Smooth muscle cell (in vitro differentiated cells): ENCODE results near the gene RFX2. TPM values are rescaled to one million over a fixed set of nuclear protein-coding genes. Genes with fewer than 3 reads are reported as not detected.

ENCODE experiments used
- DNase-seq: peaks from one replicate; lab custom pipeline; 2025; ENCODE audit not compliant: unreplicated experiment; lab: John Stamatoyannopoulos, UW
- H2AFZ ChIP-seq: fragments of 200-600 bp; sonication (generic); 2 replicates; pipeline ENCODE4 v1.6.0; 2016; ENCODE audit warnings: antibody characterized with exemption, low read depth, mild to moderate bottlenecking
- H3F3A ChIP-seq: fragments of 200-600 bp; sonication (generic); 2 replicates; pipeline ENCODE4 v1.6.0; 2017; ENCODE audit warnings: antibody characterized with exemption, low read depth
- H3K27ac ChIP-seq: fragments of 200-600 bp; sonication (generic); 2 replicates; pipeline ENCODE4 v1.5.1; 2016; ENCODE audit warnings: low read depth, mild to moderate bottlenecking
- H3K27me3 ChIP-seq: fragments of 200-600 bp; sonication (generic); 2 replicates; pipeline ENCODE4 v1.6.1; 2016; ENCODE audit warnings: low read depth, mild to moderate bottlenecking
- H3K36me3 ChIP-seq: fragments of 200-600 bp; sonication (generic); 2 replicates; pipeline ENCODE4 v1.5.1; 2016; ENCODE audit warnings: low read depth
- H3K4me1 ChIP-seq: fragments of 200-600 bp; sonication (generic); 2 replicates; pipeline ENCODE4 v1.5.1; 2016; ENCODE audit warnings: low read depth
- H3K4me2 ChIP-seq: fragments of 200-600 bp; sonication (generic); 2 replicates; pipeline ENCODE4 v1.6.0; 2016; ENCODE audit warnings: mild to moderate bottlenecking
- H3K4me3 ChIP-seq: fragments of 200-600 bp; sonication (generic); 2 replicates; pipeline ENCODE4 v1.5.1; 2016; ENCODE audit warnings: mild to moderate bottlenecking
- H3K79me2 ChIP-seq: fragments of 200-600 bp; sonication (generic); 2 replicates; pipeline ENCODE4 v1.6.0; 2016; ENCODE audit warnings: low read depth, mild to moderate bottlenecking
- H3K9ac ChIP-seq: fragments of 200-600 bp; sonication (generic); 2 replicates; pipeline ENCODE4 v1.6.0; 2016; ENCODE audit warnings: low read depth
- H3K9me3 ChIP-seq: fragments of 200-600 bp; sonication (generic); replicated peaks from 2 replicates; pipeline ENCODE4 v1.5.1; 2016; ENCODE audit warnings: low read depth
- H4K20me1 ChIP-seq: fragments of 200-600 bp; sonication (generic); 2 replicates; pipeline ENCODE4 v1.6.0; 2016; ENCODE audit warnings: low read depth
- WGBS: methylation state at CpG from one replicate; pipeline ENCODE4 v1.1.7; 2016; ENCODE audit warnings: low lambda C conversion rate; 5-methylcytosine and 5-hydroxymethylcytosine counted together
- polyA plus RNA-seq: library from polyadenylated mRNA; unstranded; fragments of >200 nt; fragmentation: Nextera tagmentation; extraction: Ambion mirVana; gene quantifications from 2 replicates; pipeline ENCODE4 v1.2.1, GENCODE V29; 2016
- total RNA-seq: library from RNA; depleted of rRNA; stranded (reverse); fragments of >200 nt; gene quantifications from 2 replicates; pipeline ENCODE4 v1.2.3, GENCODE V29; 2014
- TF ChIP-seq, protein P1 (sequence below): fragments of 200-600 bp; sonication (generic); IDR thresholded peaks from 2 replicates; pipeline ENCODE4 v1.5.1; 2017; ENCODE audit warnings: borderline replicate concordance, mild to moderate bottlenecking, antibody characterized with exemption; ENCODE audit not compliant: insufficient read depth, poor library complexity, severe bottlenecking

The RFX2 gene
- total and polyA plus RNA-seq, 2 experiments from 2014 or later: 4.7 to 7.5 TPM

- TF ChIP-seq, protein P1, sequence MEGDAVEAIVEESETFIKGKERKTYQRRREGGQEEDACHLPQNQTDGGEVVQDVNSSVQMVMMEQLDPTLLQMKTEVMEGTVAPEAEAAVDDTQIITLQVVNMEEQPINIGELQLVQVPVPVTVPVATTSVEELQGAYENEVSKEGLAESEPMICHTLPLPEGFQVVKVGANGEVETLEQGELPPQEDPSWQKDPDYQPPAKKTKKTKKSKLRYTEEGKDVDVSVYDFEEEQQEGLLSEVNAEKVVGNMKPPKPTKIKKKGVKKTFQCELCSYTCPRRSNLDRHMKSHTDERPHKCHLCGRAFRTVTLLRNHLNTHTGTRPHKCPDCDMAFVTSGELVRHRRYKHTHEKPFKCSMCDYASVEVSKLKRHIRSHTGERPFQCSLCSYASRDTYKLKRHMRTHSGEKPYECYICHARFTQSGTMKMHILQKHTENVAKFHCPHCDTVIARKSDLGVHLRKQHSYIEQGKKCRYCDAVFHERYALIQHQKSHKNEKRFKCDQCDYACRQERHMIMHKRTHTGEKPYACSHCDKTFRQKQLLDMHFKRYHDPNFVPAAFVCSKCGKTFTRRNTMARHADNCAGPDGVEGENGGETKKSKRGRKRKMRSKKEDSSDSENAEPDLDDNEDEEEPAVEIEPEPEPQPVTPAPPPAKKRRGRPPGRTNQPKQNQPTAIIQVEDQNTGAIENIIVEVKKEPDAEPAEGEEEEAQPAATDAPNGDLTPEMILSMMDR: no peak
- Histone ChIP-seq H3K9ac (no peak overlapping the region), H3K4me1 (no peaks in the 10 kb centered on the region), H3K27me3 (no peaks in the 10 kb centered on the region), H3K79me2 (no peaks in the 10 kb centered on the region), H3K36me3 (no peaks in the 10 kb centered on the region), H3F3A (no peaks in the 10 kb centered on the region), H3K4me3 (no peak overlapping the region), H4K20me1 (no peaks in the 10 kb centered on the region), H2AFZ (no peak overlapping the region), H3K9me3 (no peaks in the 10 kb centered on the region), H3K4me2 (no peak overlapping the region), H3K27ac (no peak overlapping the region)
- WGBS: 91% methylated on average over 15 of the region's 18 CpGs
- no peak for DNase-seq
These were observed 104.8 kb downstream of the RFX2 start for GRCh38 chr19:6005321-6006069.

DNA sequence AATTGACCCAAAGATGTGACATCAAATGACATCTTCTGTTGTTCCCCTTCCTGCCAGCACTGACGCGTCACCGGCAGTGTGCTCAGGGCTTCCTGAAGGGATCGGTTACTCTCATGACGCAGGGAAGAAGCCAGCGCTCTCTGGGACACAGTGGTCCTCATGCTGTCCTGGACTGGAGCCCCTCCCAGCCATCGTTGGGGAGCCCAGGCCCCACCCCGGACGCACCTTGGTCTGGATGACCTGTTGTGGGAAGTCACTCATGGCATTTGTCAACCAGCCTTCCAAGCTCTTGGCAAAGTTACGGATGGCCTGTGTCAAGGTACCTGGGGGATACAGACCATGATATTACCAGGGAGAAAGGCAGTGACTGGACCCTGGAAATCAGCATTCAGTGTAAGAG lies 106.3 kb downstream of the RFX2 start:
- Histone ChIP-seq H3K4me3 (no peak overlapping the region), H3K27me3 (no peaks in the 10 kb centered on the region), H3K27ac (no peak overlapping the region), H3K4me1 (no peaks in the 10 kb centered on the region), H3K9me3 (no peaks in the 10 kb centered on the region), H3K36me3 (no peaks in the 10 kb centered on the region), H3K9ac (no peak overlapping the region), H3K79me2 (no peaks in the 10 kb centered on the region), H4K20me1 (no peaks in the 10 kb centered on the region), H2AFZ (no peak overlapping the region), H3K4me2 (no peak overlapping the region), H3F3A (no peaks in the 10 kb centered on the region)
- TF ChIP-seq, protein P1: no peak
- no peak for DNase-seq
- WGBS: 81% methylated on average over 10 of the region's 10 CpGs

GRCh38 chr19:6002591-6002990 lies 107.7 kb downstream of the RFX2 start:
- no peaks in the 10 kb centered on the region for H3F3A ChIP-seq
- H3K9me3 ChIP-seq: no peaks in the 10 kb centered on the region
- no peak for DNase-seq
- H3K36me3 ChIP-seq: no peaks in the 10 kb centered on the region
- H2AFZ ChIP-seq: no peak overlapping the region
- no peak overlapping the region for H3K27ac ChIP-seq
- H3K27me3 ChIP-seq: no peaks in the 10 kb centered on the region
- no peaks in the 10 kb centered on the region for H3K4me1 ChIP-seq
- H4K20me1 ChIP-seq: no peaks in the 10 kb centered on the region
- WGBS: 94% methylated on average over 21 of the region's 26 CpGs
- TF ChIP-seq, protein P1: no peak
- no peak overlapping the region for H3K4me3 ChIP-seq
- H3K79me2 ChIP-seq: no peaks in the 10 kb centered on the region
- H3K9ac ChIP-seq: no peak overlapping the region
- H3K4me2 ChIP-seq: no peak overlapping the region
